GM18867 (cell line): ENCODE measurements around the gene SYNGR4.

ENCODE experiments used
- ATAC-seq: cut with Tn5 transposase; IDR thresholded peaks from one replicate; pipeline ENCODE4 v1.9.1; 2021; ENCODE audit warnings: mild to moderate bottlenecking, moderate library complexity; ENCODE audit not compliant: unreplicated experiment

Gene SYNGR4

GRCh38 chr19:48424694-48425219 lies 60.6 kb downstream of the SYNGR4 start:
- ATAC-seq = no peak
